ENCODE results near the gene NR1H4.
"Not testable (repeated sequence)": the region's sequence is repeated elsewhere in the genome, so short reads cannot be mapped to it uniquely, and the experiment has no call there.

Gene NR1H4

GRCh38 chr12:100473050-100473715, 483 bp upstream of the NR1H4 start:
- no peak for DNase-seq

GRCh38 chr12:100474617-100475016, 951 bp downstream of the NR1H4 start:
- no peak for DNase-seq

- DNase-seq = no peak
These were observed 2.5 kb downstream of the NR1H4 start for GRCh38 chr12:100476013-100476751.

- DNase-seq = no peak
These were observed 7.4 kb downstream of the NR1H4 start for GRCh38 chr12:100481021-100481420.

GRCh38 chr12:100484183-100484886, 10.7 kb downstream of the NR1H4 start:
- DNase-seq = no peak

- DNase-seq = no peak
These were observed 11.3 kb downstream of the NR1H4 start for GRCh38 chr12:100484891-100485471.

- DNase-seq = no peak
These were observed 12.3 kb downstream of the NR1H4 start for GRCh38 chr12:100485983-100486382.

GRCh38 chr12:100489251-100489820, 15.7 kb downstream of the NR1H4 start:
- no peak for DNase-seq

- no peak for DNase-seq
These were observed 16.4 kb downstream of the NR1H4 start for GRCh38 chr12:100490056-100490455.

GRCh38 chr12:100491104-100491503, 17.4 kb downstream of the NR1H4 start:
- DNase-seq = no peak

GRCh38 chr12:100493396-100494012, 19.8 kb downstream of the NR1H4 start:
- no peak for DNase-seq

GRCh38 chr12:100494026-100494425, 20.4 kb downstream of the NR1H4 start:
- no peak for DNase-seq

GRCh38 chr12:100494538-100494937, 20.9 kb downstream of the NR1H4 start:
- no peak for DNase-seq

GRCh38 chr12:100497105-100497795, 23.6 kb downstream of the NR1H4 start:
- DNase-seq = no peak

- no peak for DNase-seq
These were observed 24.5 kb downstream of the NR1H4 start for GRCh38 chr12:100498141-100498540.

GRCh38 chr12:100499416-100499815, 25.8 kb downstream of the NR1H4 start:
- DNase-seq = no peak

GRCh38 chr12:100502718-100503117, 29.1 kb downstream of the NR1H4 start:
- not testable (repeated sequence) for DNase-seq

- DNase-seq = no peak
These were observed 29.6 kb downstream of the NR1H4 start for GRCh38 chr12:100503228-100503628.

- DNase-seq = no peak
These were observed 31.1 kb downstream of the NR1H4 start for GRCh38 chr12:100504804-100505203.

- DNase-seq = no peak
These were observed 35.1 kb downstream of the NR1H4 start for GRCh38 chr12:100508751-100509150.

GRCh38 chr12:100512692-100513091, 39.0 kb downstream of the NR1H4 start:
- DNase-seq = no peak

- no peak for DNase-seq
These were observed 42.3 kb downstream of the NR1H4 start for GRCh38 chr12:100515968-100516367.

All from NCI-H345 (cell line).